GM12874 (cell line): ENCODE measurements around the gene FLT4.

ENCODE experiments used
- CTCF ChIP-seq: IDR thresholded peaks from 2 replicates; pipeline ENCODE4 v1.5.1; 2011; ENCODE audit warnings: low read depth, mild to moderate bottlenecking, control low read depth, low read length, moderate library complexity; ENCODE audit not compliant: insufficient read depth

FLT4 gene

DNA sequence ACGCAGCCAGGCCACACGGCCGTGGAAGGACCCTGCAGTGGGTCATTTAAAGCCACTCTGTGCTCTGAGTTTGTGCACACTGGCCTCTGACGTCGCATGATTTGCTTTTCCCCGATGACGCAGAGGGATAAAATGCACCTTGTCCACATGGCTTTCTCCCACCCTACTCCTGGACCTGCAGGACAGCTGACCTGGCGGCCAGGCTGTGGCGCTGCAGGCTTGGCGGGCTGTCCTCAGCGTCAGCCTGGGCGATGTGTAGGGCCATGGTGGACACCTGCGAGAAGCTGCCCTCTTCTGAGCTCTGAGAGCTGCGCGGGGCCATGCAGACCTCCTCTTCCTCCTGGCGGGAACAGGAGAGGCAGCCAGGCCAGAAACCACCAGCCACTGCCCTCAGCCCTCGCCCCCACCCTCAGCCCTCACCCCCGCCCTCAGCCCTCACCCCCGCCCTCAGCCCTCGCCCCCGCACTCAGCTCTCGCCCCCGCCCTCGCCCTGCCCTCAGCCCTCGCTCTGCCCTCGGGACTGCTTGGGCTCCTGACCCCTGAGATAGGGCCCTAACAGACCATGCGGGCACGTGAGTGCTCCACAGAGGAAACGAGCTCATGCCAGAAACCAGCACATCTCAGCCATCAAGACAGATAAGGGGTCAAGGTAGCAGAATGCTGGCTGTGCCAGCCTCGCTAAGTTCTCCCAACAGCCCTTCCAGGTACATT is 38.1 kb downstream of the FLT4 start:
- no peak for TF ChIP-seq CTCF

DNA sequence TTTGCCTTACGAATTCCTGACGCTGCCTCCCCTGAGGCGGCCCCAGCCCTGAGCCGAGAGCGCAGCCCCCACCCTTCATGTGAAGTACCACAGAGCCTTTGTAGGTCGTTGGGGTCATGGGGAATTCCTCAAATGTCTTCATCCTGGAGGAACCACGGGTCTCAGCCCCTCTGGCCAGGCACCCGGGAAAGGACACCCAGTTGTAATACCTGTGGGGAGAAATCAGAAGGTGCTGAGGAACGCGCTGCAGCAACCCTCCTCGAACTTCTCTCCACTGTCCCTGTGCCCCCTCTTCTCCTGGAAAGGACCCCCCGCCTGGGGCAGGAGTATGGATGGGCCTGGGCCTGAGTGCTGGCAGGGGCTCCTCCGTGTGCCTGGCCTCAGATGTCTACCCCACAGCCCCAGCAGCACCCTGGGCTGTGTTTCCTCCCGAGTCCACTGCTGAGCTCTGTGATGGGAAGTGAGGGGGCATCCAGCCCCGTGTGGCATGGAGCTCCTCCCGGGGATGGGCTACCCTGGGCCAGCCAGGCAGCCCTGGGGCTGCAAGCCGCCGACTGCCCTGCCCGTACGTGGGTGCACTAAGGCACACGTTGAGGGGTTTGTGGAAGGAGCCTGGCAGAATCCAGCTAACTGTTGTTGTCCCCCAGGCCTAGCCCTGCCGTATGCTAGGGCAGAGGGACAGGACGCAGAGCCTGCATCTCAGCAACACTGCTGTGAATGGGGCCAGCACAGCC is 39.4 kb downstream of the FLT4 start:
- TF ChIP-seq CTCF: no peak

- TF ChIP-seq CTCF: no peak
Observed at GRCh38 chr5:180609386-180609785, 40.0 kb downstream of the FLT4 start.

- TF ChIP-seq CTCF: no peak
Observed at GRCh38 chr5:180608572-180609310, 40.7 kb downstream of the FLT4 start.

DNA sequence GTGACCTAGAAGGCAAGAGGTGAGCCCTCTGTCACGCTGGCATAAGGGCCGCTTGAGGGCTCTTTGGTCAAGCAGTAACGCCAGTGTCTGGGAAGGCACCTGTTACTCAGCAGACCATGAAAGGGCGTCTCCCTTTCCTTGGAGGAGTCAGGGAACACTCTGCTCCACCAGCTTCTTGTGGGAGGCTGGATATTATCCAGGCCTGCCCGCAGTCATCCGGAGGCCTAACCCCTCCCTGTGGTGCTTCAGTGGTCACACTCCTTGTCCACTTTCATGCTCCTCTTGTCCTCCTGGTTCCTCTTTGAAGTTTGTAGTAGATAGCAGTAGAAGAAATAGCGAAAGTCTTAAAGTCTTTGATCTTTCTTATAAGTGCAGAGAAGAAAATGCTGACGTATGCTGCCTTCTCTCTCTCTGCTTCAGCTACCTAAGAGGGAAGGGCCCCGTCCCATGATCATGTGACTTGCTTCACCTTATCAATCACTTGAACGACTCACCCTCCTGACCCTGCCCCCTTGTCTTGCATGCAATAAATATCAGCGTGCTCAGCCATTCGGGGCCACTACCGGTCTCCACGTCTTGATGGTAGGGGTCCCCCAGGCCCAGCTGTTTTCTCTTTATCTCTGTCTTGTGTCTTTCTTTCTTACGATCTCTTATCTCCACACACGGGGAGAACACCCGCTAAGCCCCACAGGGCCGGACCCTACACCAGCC is 41.4 kb downstream of the FLT4 start:
- no peak for TF ChIP-seq CTCF

GRCh38 chr5:180606215-180606785 is 43.1 kb downstream of the FLT4 start:
- TF ChIP-seq CTCF: no peak
